Ovary (tissue), 9 donors: ENCODE results near the gene DEUP1. TPM values are rescaled to one million over a fixed set of nuclear protein-coding genes. Genes with fewer than 3 reads are reported as not detected.

Experiments
- DNase-seq, 5 donors: peaks; one replicate each; pipeline ENCODE4 v3.0.0-alpha.2; 2019 to 2020
- H3K27ac ChIP-seq, 2 donors: fragments of 200-600 bp; one replicate each; pipeline versions ENCODE4 v1.5.1 to v1.8.0; 2019 to 2022
- H3K27me3 ChIP-seq: fragments of 200-600 bp; one replicate; pipeline ENCODE4 v1.8.0; 2022
- H3K36me3 ChIP-seq: fragments of 200-600 bp; sonication (generic); one replicate; pipeline ENCODE4 v1.5.1; 2019
- H3K4me1 ChIP-seq: one replicate; pipeline ENCODE4 v1.8.1; 2013; ENCODE audit warnings: mild to moderate bottlenecking, moderate library complexity; ENCODE audit not compliant: insufficient read depth
- H3K4me3 ChIP-seq: fragments of 200-600 bp; sonication (generic); one replicate; pipeline ENCODE4 v1.5.1; 2017
- H3K9me3 ChIP-seq, 2 donors: fragments of 200-600 bp in 1 of 2; sonication (generic) in 1 of 2; one replicate each; pipeline versions ENCODE4 v1.5.1 to v1.8.1; 2013 to 2019; ENCODE audit warnings: mild to moderate bottlenecking in 1 of 2, moderate library complexity in 1 of 2
- EP300 ChIP-seq: sonication (generic); formaldehyde crosslinking; IDR thresholded peaks from one replicate; pipeline ENCODE4 v1.6.1; 2017; ENCODE audit warnings: antibody characterized with exemption
- POLR2A ChIP-seq: fragments of 450-650 bp; IDR thresholded peaks from one replicate; pipeline ENCODE4 v1.6.1; 2017; ENCODE audit warnings: antibody characterized with exemption, mild to moderate bottlenecking, moderate library complexity
- WGBS, 3 donors: extraction: QIAGEN DNeasy Blood & Tissue Kit in 1 of 3; methylation state at CpG; one replicate each; pipeline versions ENCODE4 v1.1.5 to v1.1.7; 2013 to 2017; 5-methylcytosine and 5-hydroxymethylcytosine counted together
- intact Hi-C, 4 donors: fragments of 100-400 bp; cut with DNase I; formaldehyde crosslinking; loops; one replicate each; pipeline versions ENCODE4 v1.11.0 to v1.15.1; 2022 to 2023
- polyA plus RNA-seq, 2 donors: library from polyadenylated mRNA; stranded (reverse); fragments of 200-250 nt in 1 of 2; fragments of 350-450 nt in 1 of 2; fragmentation: Illumina TruSeq in 1 of 2; extraction: RNeasy Lipid Tissue Mini Kit (QIAGEN cat#74804) in 1 of 2; gene quantifications; one replicate each; pipeline ENCODE4 v1.2.3, GENCODE V29; 2013 to 2014
- total RNA-seq, 7 donors: library from RNA; depleted of rRNA in 2 of 7; stranded (reverse); fragments of >200 nt in 2 of 7; fragmentation: NEBNext Ultra II Directional in 3 of 7; extraction: Animal tissue kit (Norgen Biotek cat#: 25700) in 3 of 7; gene quantifications; one replicate each; pipeline versions ENCODE4 v1.1.0 to v1.2.4, GENCODE V29; 2016 to 2023
- TF ChIP-seq, protein P1 (sequence below), 3 donors: fragments of 450-650 bp in 2 of 3; fragments of 200-600 bp in 1 of 3; IDR thresholded peaks; one replicate each; pipeline versions ENCODE4 v1.5.1 to v1.8.0; 2016 to 2022; ENCODE audit warnings: antibody characterized with exemption in 3 of 3, mild to moderate bottlenecking in 1 of 3
- donor health status: DM: no; HTN: no; CAD: no; lungs with moderate emphysema.
- donor health status: DM: no; HTN: no; CAD: no.
- donor health status: Bipolar disorder and iron deficiency.
- donor health status: DM: yes; HTN: yes; CAD: no.
- donor health status: DM: no; HTN: no; CAD: no.
- donor health status: DM: yes; HTN: yes; CAD: no.

DEUP1 gene
- total and polyA plus RNA-seq, 9 donors, result 0.05 to 2.0 (median 0.40) TPM; not detected in 1

DNA sequence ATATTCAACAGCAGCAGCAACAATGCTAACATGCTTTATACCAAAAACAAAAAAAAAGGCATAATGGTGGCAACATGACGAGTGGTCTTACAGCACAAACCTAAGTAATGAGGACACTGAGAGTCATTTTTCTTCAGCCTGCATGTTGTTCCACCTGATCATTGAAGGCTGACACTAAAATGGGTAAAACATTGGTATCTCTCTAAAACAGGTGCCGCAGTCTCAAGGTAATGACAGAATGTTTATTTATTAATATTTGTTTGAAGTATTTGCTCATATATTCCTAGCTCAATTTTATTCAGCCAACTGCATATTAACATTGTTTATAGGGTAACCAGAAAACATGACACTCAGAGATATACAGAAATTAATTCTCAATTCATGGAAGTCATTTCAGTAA is 8.3 kb upstream of the DEUP1 start:
- no peaks in the 10 kb centered on the region for H3K4me1 ChIP-seq
- H3K36me3 ChIP-seq, result no peaks in the 10 kb centered on the region
- no peaks in the 10 kb centered on the region for H3K27me3 ChIP-seq
- H3K4me3 ChIP-seq, result no peak overlapping the region
- TF ChIP-seq, protein P1, sequence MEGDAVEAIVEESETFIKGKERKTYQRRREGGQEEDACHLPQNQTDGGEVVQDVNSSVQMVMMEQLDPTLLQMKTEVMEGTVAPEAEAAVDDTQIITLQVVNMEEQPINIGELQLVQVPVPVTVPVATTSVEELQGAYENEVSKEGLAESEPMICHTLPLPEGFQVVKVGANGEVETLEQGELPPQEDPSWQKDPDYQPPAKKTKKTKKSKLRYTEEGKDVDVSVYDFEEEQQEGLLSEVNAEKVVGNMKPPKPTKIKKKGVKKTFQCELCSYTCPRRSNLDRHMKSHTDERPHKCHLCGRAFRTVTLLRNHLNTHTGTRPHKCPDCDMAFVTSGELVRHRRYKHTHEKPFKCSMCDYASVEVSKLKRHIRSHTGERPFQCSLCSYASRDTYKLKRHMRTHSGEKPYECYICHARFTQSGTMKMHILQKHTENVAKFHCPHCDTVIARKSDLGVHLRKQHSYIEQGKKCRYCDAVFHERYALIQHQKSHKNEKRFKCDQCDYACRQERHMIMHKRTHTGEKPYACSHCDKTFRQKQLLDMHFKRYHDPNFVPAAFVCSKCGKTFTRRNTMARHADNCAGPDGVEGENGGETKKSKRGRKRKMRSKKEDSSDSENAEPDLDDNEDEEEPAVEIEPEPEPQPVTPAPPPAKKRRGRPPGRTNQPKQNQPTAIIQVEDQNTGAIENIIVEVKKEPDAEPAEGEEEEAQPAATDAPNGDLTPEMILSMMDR (IDR thresholded peaks at IDR 0.05), result no peak
- TF ChIP-seq EP300 (no peak), POLR2A (no peak)
- no peaks in the 10 kb centered on the region for H3K9me3 ChIP-seq
- 61 to 87% (median 87%) methylated on average over 2 of the region's 2 CpGs for WGBS, 3 donors
- no peak for DNase-seq
- H3K27ac ChIP-seq, result no peak overlapping the region
- intact Hi-C loops, result no loop called here

- no peaks in the 10 kb centered on the region for H3K36me3 ChIP-seq
- no peak for DNase-seq
- intact Hi-C loops, result no loop called here
- no peaks in the 10 kb centered on the region for H3K9me3 ChIP-seq
- H3K27ac ChIP-seq, result no peak overlapping the region
- WGBS, 3 donors, result 80 to 94% (median 91%) methylated on average over 1 of the region's 1 CpG
- H3K27me3 ChIP-seq, result no peaks in the 10 kb centered on the region
- H3K4me3 ChIP-seq, result no peak overlapping the region
- H3K4me1 ChIP-seq, result no peaks in the 10 kb centered on the region
- TF ChIP-seq EP300 (no peak), POLR2A (no peak)
- TF ChIP-seq, protein P1 (IDR thresholded peaks at IDR 0.05), result no peak
Observed at GRCh38 chr11:93323747-93324146, 6.8 kb upstream of the DEUP1 start.

GRCh38 chr11:93324500-93324899 is 6.0 kb upstream of the DEUP1 start:
- Histone ChIP-seq H3K4me1 (no peaks in the 10 kb centered on the region), H3K27me3 (no peaks in the 10 kb centered on the region), H3K4me3 (no peak overlapping the region), H3K36me3 (no peaks in the 10 kb centered on the region), H3K27ac (no peak overlapping the region), H3K9me3 (no peaks in the 10 kb centered on the region)
- no peak for DNase-seq
- TF ChIP-seq, protein P1 (IDR thresholded peaks at IDR 0.05), result no peak
- TF ChIP-seq POLR2A (no peak), EP300 (no peak)
- 36 to 46% (median 37%) methylated on average over 3 of the region's 3 CpGs for WGBS, 3 donors
- intact Hi-C loops, result no loop called here

GRCh38 chr11:93326681-93327080 is 3.9 kb upstream of the DEUP1 start:
- WGBS, 3 donors, result 94 to 97% (median 97%) methylated on average over 4 of the region's 4 CpGs
- no peak for DNase-seq
- intact Hi-C loops, result no loop called here
- no peaks in the 10 kb centered on the region for H3K36me3 ChIP-seq
- H3K27ac ChIP-seq, result no peak overlapping the region
- H3K9me3 ChIP-seq, result no peaks in the 10 kb centered on the region
- no peak for TF ChIP-seq EP300
- no peak for TF ChIP-seq POLR2A
- TF ChIP-seq, protein P1 (IDR thresholded peaks at IDR 0.05), result no peak
- no peak overlapping the region for H3K4me3 ChIP-seq
- H3K27me3 ChIP-seq, result no peaks in the 10 kb centered on the region
- H3K4me1 ChIP-seq, result peaks cover 3% of the 10 kb centered on the region
